Body of pancreas (tissue), 4 donors: ENCODE results near the gene MAPK10.

ENCODE experiments used
- CTCF ChIP-seq, 7 experiments: fragments of 450-650 bp in 4 of 7; fragments of 200-600 bp in 3 of 7; sonication (generic) in 3 of 7; IDR thresholded peaks; one replicate each; pipeline ENCODE4 v1.5.1; 2016 to 2019; ENCODE audit warnings: antibody characterized with exemption in 7 of 7
- POLR2A ChIP-seq, 3 donors: fragments of 450-650 bp; IDR thresholded peaks; one replicate each; pipeline ENCODE4 v1.6.1; 2016; ENCODE audit warnings: antibody characterized with exemption in 3 of 3, mild to moderate bottlenecking in 2 of 3

GRCh38 chr4:85956293-85956945 lies 403.4 kb downstream of the MAPK10 start:
- TF ChIP-seq CTCF (IDR thresholded peaks at IDR 0.05) (no peak), POLR2A (IDR thresholded peaks at IDR 0.05) (no peak)
